ENCODE results near the gene CAMK2N1. TPM values are rescaled to one million over a fixed set of nuclear protein-coding genes. Genes with fewer than 3 reads are reported as not detected.

The CAMK2N1 gene
- total RNA-seq, 1 donor from 2014 or later: 0.18 TPM

- Mint-ChIP-seq H3K27ac (no peak overlapping the region), H3K27me3 (peaks cover 44% of the 10 kb centered on the region), H3K4me3 (no peak overlapping the region), H3K36me3 (ENCODE audit: low read depth) (no peaks in the 10 kb centered on the region), H3K4me1 (peaks cover 4% of the 10 kb centered on the region), H3K9me3 (no peaks in the 10 kb centered on the region)
- ChIA-PET CTCF (no interaction called here), POLR2A (no interaction called here)
- ATAC-seq (ENCODE audit: low read depth): no peak
- no peak for DNase-seq
- intact Hi-C loops (cut with micrococcal nuclease): no loop called here
- no peak for TF ChIP-seq CTCF (IDR thresholded peaks at IDR 0.05)
Observed at GRCh38 chr1:20474333-20474975, 11.6 kb downstream of the CAMK2N1 start.

- H3K36me3 Mint-ChIP-seq (ENCODE audit: low read depth): no peaks in the 10 kb centered on the region
- ChIA-PET POLR2A (no interaction called here), CTCF (no interaction called here)
- no peak overlapping the region for H3K4me3 Mint-ChIP-seq
- TF ChIP-seq CTCF (IDR thresholded peaks at IDR 0.05): no peak
- no peak for ATAC-seq (ENCODE audit: low read depth)
- no peaks in the 10 kb centered on the region for H3K9me3 Mint-ChIP-seq
- peaks cover 4% of the 10 kb centered on the region for H3K4me1 Mint-ChIP-seq
- intact Hi-C loops (cut with micrococcal nuclease): no loop called here
- no peak overlapping the region for H3K27ac Mint-ChIP-seq
- peaks cover 48% of the 10 kb centered on the region for H3K27me3 Mint-ChIP-seq
- DNase-seq: no peak
Observed at GRCh38 chr1:20473894-20474293, 12.1 kb downstream of the CAMK2N1 start.

GRCh38 chr1:20472860-20473711 is 12.9 kb downstream of the CAMK2N1 start:
- Mint-ChIP-seq H3K27me3 (peaks cover 45% of the 10 kb centered on the region), H3K9me3 (no peaks in the 10 kb centered on the region), H3K4me1 (peaks cover 4% of the 10 kb centered on the region), H3K4me3 (no peak overlapping the region), H3K36me3 (ENCODE audit: low read depth) (no peaks in the 10 kb centered on the region), H3K27ac (no peak overlapping the region)
- intact Hi-C loops (cut with micrococcal nuclease): no loop called here
- TF ChIP-seq CTCF (IDR thresholded peaks at IDR 0.05): no peak
- POLR2A ChIA-PET: no interaction called here
- CTCF ChIA-PET: no interaction called here
- ATAC-seq (ENCODE audit: low read depth) (no peak), DNase-seq (no peak)

DNA sequence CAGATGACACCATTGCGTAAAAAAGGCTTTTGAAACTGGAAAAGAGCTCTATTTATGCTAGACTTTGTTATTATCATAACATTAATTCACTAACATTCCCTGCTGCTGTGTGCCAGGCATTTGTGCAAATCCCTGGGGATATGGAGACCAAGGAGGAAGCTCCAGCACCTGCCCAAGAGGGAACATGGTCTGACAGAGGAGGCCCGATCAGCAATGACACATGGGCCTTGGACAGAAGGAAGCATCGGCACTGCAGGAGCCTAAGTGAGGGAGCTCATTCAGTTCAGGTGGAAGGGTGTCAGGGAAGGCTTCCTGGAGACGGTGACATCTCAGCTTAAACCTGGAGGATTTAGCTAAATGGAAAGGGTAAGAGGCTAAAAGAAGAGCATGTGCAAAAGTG is 13.9 kb downstream of the CAMK2N1 start:
- Mint-ChIP-seq H3K36me3 (ENCODE audit: low read depth) (no peaks in the 10 kb centered on the region), H3K4me1 (peaks cover 4% of the 10 kb centered on the region), H3K9me3 (no peaks in the 10 kb centered on the region), H3K27me3 (peaks cover 45% of the 10 kb centered on the region), H3K4me3 (no peak overlapping the region), H3K27ac (no peak overlapping the region)
- POLR2A ChIA-PET: interaction anchor here (0.5 kb wide), 1 partner anchor 400 kb away, joined by 5 read pairs; no protein-coding TSS in a partner anchor
- CTCF ChIA-PET: no interaction called here
- TF ChIP-seq CTCF (IDR thresholded peaks at IDR 0.05): no peak
- DNase-seq: no peak
- ATAC-seq (ENCODE audit: low read depth): no peak
- intact Hi-C loops (cut with micrococcal nuclease): no loop called here

- Mint-ChIP-seq H3K27ac (no peak overlapping the region), H3K36me3 (ENCODE audit: low read depth) (no peaks in the 10 kb centered on the region), H3K4me1 (peaks cover 4% of the 10 kb centered on the region), H3K27me3 (peaks cover 46% of the 10 kb centered on the region), H3K9me3 (no peaks in the 10 kb centered on the region), H3K4me3 (no peak overlapping the region)
- ATAC-seq (ENCODE audit: low read depth) (no peak), DNase-seq (no peak)
- intact Hi-C loops (cut with micrococcal nuclease): no loop called here
- ChIA-PET POLR2A (no interaction called here), CTCF (no interaction called here)
- TF ChIP-seq CTCF (IDR thresholded peaks at IDR 0.05): no peak
Observed at GRCh38 chr1:20470194-20470593, 15.8 kb downstream of the CAMK2N1 start.
